SK-N-SH treated with all-trans-retinoic acid at 6 μM for 48 hours (cell line): ENCODE data around the gene PCDHB14.
A peak's percentile ranks its signal among the peaks of the same experiment; 100 is the strongest.
"Not testable (repeated sequence)": the region's sequence is repeated elsewhere in the genome, so short reads cannot be mapped to it uniquely, and the experiment has no call there.

Source experiments
- ATAC-seq: fragments of 200-7000 bp; cut with Tn5 transposase; 3 replicates; pipeline ENCODE4 v1.9.1; 2020; ENCODE audit warnings: mild to moderate bottlenecking, moderate library complexity
- BACH2 ChIP-seq: fragments of 250-450 bp; sonication (Bioruptor Pico); IDR thresholded peaks from 2 replicates; pipeline ENCODE4 v1.9.0; 2021; ENCODE audit warnings: mild to moderate bottlenecking, borderline replicate concordance
- CREB5 ChIP-seq: fragments of 250-450 bp; sonication (Bioruptor Pico); IDR thresholded peaks from 2 replicates; pipeline ENCODE4 v1.5.1; 2020; ENCODE audit warnings: low read depth, mild to moderate bottlenecking, moderate library complexity
- CSDC2 ChIP-seq: fragments of 250-450 bp; sonication (Bioruptor Pico); IDR thresholded peaks from 2 replicates; pipeline ENCODE4 v1.5.0; 2020; ENCODE audit warnings: mild to moderate bottlenecking, moderate library complexity
- ESRRG ChIP-seq: fragments of 250-450 bp; sonication (Bioruptor Pico); IDR thresholded peaks from 2 replicates; pipeline ENCODE4 v1.6.1; 2021; ENCODE audit warnings: mild to moderate bottlenecking
- GLIS3 ChIP-seq: fragments of 250-450 bp; sonication (Bioruptor Pico); IDR thresholded peaks from 2 replicates; pipeline ENCODE4 v1.5.0; 2020; ENCODE audit warnings: mild to moderate bottlenecking, moderate library complexity
- ISL1 ChIP-seq: fragments of 250-450 bp; sonication (Bioruptor Pico); IDR thresholded peaks from 2 replicates; pipeline ENCODE4 v2.1.2; 2022; ENCODE audit warnings: mild to moderate bottlenecking, moderate library complexity
- OSR1 ChIP-seq: fragments of 250-450 bp; sonication (Bioruptor Pico); IDR thresholded peaks from 2 replicates; pipeline ENCODE4 v1.8.0; 2022; ENCODE audit warnings: moderate library complexity, mild to moderate bottlenecking, inconsistent platforms
- PPARA ChIP-seq: fragments of 250-450 bp; sonication (Bioruptor Pico); IDR thresholded peaks from 2 replicates; pipeline ENCODE4 v1.5.0; 2020; ENCODE audit warnings: mild to moderate bottlenecking, borderline replicate concordance
- RARB ChIP-seq: fragments of 250-450 bp; sonication (Bioruptor Pico); IDR thresholded peaks from 2 replicates; pipeline ENCODE4 v1.8.0; 2021; ENCODE audit warnings: mild to moderate bottlenecking, moderate library complexity
- SNAI2 ChIP-seq: fragments of 250-450 bp; sonication (Bioruptor Pico); IDR thresholded peaks from 2 replicates; pipeline ENCODE4 v1.5.0; 2020; ENCODE audit warnings: mild to moderate bottlenecking, moderate library complexity
- TCF4 ChIP-seq: fragments of 250-450 bp; sonication (Bioruptor Pico); IDR thresholded peaks from 2 replicates; pipeline ENCODE4 v1.8.0; 2021; ENCODE audit warnings: mild to moderate bottlenecking, moderate library complexity, borderline replicate concordance
- TOX ChIP-seq: fragments of 250-450 bp; sonication (Bioruptor Pico); IDR thresholded peaks from 2 replicates; pipeline ENCODE4 v1.8.0; 2021; ENCODE audit warnings: mild to moderate bottlenecking, moderate library complexity, borderline replicate concordance
- ZC3H10 ChIP-seq: fragments of 250-450 bp; sonication (Bioruptor Pico); IDR thresholded peaks from 2 replicates; pipeline ENCODE4 v1.5.1; 2021; ENCODE audit warnings: mild to moderate bottlenecking, moderate library complexity
- ZFP3 ChIP-seq: fragments of 250-450 bp; sonication (Bioruptor Pico); IDR thresholded peaks from 2 replicates; pipeline ENCODE4 v1.5.0; 2020; ENCODE audit warnings: mild to moderate bottlenecking, moderate library complexity
- ZFP30 ChIP-seq: fragments of 450-650 bp; formaldehyde crosslinking; IDR thresholded peaks from 2 replicates; pipeline ENCODE4 v1.5.0; 2022; ENCODE audit warnings: mild to moderate bottlenecking, moderate library complexity
- ZNF565 ChIP-seq: fragments of 450-650 bp; formaldehyde crosslinking; conservative IDR thresholded peaks from 2 replicates; pipeline ENCODE4 v1.5.0; 2020; ENCODE audit warnings: low read depth, mild to moderate bottlenecking, moderate library complexity
- ZNF70 ChIP-seq: fragments of 450-650 bp; formaldehyde crosslinking; IDR thresholded peaks from 2 replicates; pipeline ENCODE4 v1.5.0; 2020; ENCODE audit warnings: mild to moderate bottlenecking, moderate library complexity
- ZNF8 ChIP-seq: fragments of 450-650 bp; formaldehyde crosslinking; IDR thresholded peaks from 2 replicates; pipeline ENCODE4 v1.5.0; 2020; ENCODE audit warnings: mild to moderate bottlenecking, moderate library complexity
- TF ChIP-seq, protein P1 (sequence below): fragments of 250-450 bp; sonication (Bioruptor Pico); IDR thresholded peaks from 2 replicates; pipeline ENCODE4 v1.5.1; 2021; ENCODE audit warnings: mild to moderate bottlenecking, moderate library complexity
- TF ChIP-seq, protein P2 (sequence below): fragments of 250-450 bp; sonication (Bioruptor Pico); IDR thresholded peaks from 2 replicates; pipeline ENCODE4 v1.8.0; 2020; ENCODE audit warnings: mild to moderate bottlenecking, moderate library complexity, borderline replicate concordance

Gene PCDHB14

GRCh38 chr5:141188682-141189081 is 34.5 kb upstream of the PCDHB14 start:
- not testable (repeated sequence) for ATAC-seq

DNA sequence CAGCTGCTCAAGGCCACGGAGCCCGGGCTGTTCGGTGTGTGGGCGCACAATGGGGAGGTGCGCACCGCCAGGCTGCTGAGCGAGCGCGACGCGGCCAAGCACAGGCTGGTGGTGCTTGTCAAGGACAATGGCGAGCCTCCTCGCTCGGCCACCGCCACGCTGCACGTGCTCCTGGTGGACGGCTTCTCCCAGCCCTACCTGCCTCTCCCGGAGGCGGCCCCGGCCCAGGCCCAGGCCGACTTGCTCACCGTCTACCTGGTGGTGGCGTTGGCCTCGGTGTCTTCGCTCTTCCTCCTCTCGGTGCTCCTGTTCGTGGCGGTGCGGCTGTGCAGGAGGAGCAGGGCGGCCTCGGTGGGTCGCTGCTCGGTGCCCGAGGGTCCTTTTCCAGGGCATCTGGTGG is 34.0 kb upstream of the PCDHB14 start:
- not testable (repeated sequence) for ATAC-seq

- peak; percentile 61; the same call in 1 of the 3 replicates for ATAC-seq
- TF ChIP-seq SNAI2 (CRISPR knock-in tag) = no peak
- no peak for TF ChIP-seq CREB5 (CRISPR knock-in tag)
These were observed 30.9 kb upstream of the PCDHB14 start, which contains the start of gene PCDHB10 for GRCh38 chr5:141192110-141192725. Gene PCDHB10 (plus strand): TSS chr5:141192353. CDS start chr5:141192553, 200 bp downstream.

DNA sequence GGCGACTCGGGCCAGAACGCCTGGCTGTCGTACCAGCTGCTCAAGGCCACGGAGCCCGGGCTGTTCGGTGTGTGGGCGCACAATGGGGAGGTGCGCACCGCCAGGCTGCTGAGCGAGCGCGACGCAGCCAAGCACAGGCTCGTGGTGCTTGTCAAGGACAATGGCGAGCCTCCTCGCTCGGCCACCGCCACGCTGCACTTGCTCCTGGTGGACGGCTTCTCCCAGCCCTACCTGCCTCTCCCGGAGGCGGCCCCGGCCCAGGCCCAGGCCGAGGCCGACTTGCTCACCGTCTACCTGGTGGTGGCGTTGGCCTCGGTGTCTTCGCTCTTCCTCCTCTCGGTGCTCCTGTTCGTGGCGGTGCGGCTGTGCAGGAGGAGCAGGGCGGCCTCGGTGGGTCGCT is 28.8 kb upstream of the PCDHB14 start:
- not testable (repeated sequence) for ATAC-seq

GRCh38 chr5:141196363-141196762 is 26.8 kb upstream of the PCDHB14 start:
- ATAC-seq = no peak
- TF ChIP-seq, protein P1, sequence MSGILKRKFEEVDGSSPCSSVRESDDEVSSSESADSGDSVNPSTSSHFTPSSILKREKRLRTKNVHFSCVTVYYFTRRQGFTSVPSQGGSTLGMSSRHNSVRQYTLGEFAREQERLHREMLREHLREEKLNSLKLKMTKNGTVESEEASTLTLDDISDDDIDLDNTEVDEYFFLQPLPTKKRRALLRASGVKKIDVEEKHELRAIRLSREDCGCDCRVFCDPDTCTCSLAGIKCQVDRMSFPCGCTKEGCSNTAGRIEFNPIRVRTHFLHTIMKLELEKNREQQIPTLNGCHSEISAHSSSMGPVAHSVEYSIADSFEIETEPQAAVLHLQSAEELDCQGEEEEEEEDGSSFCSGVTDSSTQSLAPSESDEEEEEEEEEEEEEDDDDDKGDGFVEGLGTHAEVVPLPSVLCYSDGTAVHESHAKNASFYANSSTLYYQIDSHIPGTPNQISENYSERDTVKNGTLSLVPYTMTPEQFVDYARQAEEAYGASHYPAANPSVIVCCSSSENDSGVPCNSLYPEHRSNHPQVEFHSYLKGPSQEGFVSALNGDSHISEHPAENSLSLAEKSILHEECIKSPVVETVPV (CRISPR knock-in tag) = no peak
- TF ChIP-seq BACH2 (CRISPR knock-in tag) (no peak), ISL1 (CRISPR knock-in tag) (no peak), RARB (no peak), ESRRG (CRISPR knock-in tag) (no peak), ZNF70 (CRISPR knock-in tag) (no peak)
- TF ChIP-seq, all 23 proteins: peak for 0

- TF ChIP-seq ZC3H10 = no peak
- TF ChIP-seq ISL1 (CRISPR knock-in tag) = no peak
- no peak for TF ChIP-seq ZNF70 (CRISPR knock-in tag)
- no peak for TF ChIP-seq ZNF565
- TF ChIP-seq CSDC2 = no peak
- TF ChIP-seq, protein P1 (CRISPR knock-in tag) = no peak
- TF ChIP-seq TCF4 = no peak
- TF ChIP-seq RARB = no peak
- no peak for TF ChIP-seq GLIS3
- TF ChIP-seq ESRRG (CRISPR knock-in tag) = no peak
- TF ChIP-seq ZNF8 (CRISPR knock-in tag) = no peak
- TF ChIP-seq OSR1 = no peak
- TF ChIP-seq PPARA (CRISPR knock-in tag) = no peak
- no peak for TF ChIP-seq BACH2 (CRISPR knock-in tag)
- TF ChIP-seq CREB5 (CRISPR knock-in tag) = no peak
- TF ChIP-seq TOX = no peak
- TF ChIP-seq, protein P2, sequence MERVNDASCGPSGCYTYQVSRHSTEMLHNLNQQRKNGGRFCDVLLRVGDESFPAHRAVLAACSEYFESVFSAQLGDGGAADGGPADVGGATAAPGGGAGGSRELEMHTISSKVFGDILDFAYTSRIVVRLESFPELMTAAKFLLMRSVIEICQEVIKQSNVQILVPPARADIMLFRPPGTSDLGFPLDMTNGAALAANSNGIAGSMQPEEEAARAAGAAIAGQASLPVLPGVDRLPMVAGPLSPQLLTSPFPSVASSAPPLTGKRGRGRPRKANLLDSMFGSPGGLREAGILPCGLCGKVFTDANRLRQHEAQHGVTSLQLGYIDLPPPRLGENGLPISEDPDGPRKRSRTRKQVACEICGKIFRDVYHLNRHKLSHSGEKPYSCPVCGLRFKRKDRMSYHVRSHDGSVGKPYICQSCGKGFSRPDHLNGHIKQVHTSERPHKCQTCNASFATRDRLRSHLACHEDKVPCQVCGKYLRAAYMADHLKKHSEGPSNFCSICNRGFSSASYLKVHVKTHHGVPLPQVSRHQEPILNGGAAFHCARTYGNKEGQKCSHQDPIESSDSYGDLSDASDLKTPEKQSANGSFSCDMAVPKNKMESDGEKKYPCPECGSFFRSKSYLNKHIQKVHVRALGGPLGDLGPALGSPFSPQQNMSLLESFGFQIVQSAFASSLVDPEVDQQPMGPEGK = no peak
- no peak for TF ChIP-seq SNAI2 (CRISPR knock-in tag)
- no peak for TF ChIP-seq ZFP30 (CRISPR knock-in tag)
- TF ChIP-seq ZFP3 (CRISPR knock-in tag) = no peak
- TF ChIP-seq, all 23 proteins: peak for 0
- ATAC-seq = no peak
These were observed 23.5 kb upstream of the PCDHB14 start, which contains the start of gene PCDHB11 for GRCh38 chr5:141199359-141200235. Gene PCDHB11 (plus strand): TSS chr5:141199627. CDS start chr5:141199775, 148 bp downstream.

DNA sequence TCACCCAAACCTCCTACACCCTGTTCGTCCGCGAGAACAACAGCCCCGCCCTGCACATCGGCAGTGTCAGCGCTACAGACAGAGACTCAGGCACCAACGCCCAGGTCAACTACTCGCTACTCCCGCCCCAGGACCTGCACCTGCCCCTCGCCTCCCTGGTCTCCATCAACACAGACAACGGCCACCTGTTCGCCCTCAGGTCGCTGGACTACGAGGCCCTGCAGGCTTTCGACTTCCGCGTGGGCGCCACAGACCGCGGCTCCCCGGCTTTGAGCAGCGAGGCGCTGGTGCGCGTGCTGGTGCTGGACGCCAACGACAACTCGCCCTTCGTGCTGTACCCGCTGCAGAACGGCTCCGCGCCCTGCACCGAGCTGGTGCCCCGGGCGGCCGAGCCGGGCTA is 22.0 kb upstream of the PCDHB14 start:
- not testable (repeated sequence) for ATAC-seq

DNA sequence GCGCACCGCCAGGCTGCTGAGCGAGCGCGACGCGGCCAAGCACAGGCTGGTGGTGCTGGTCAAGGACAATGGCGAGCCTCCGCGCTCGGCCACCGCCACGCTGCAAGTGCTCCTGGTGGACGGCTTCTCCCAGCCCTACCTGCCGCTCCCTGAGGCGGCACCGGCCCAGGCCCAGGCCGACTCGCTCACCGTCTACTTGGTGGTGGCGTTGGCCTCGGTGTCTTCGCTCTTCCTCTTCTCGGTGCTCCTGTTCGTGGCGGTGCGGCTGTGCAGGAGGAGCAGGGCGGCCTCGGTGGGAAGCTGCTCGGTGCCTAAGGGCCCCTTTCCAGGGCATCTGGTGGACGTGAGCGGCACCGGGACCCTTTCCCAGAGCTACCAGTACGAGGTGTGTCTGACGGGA is 21.5 kb upstream of the PCDHB14 start:
- ATAC-seq = not testable (repeated sequence)
